CD4-positive, alpha-beta T cell (primary cell): ENCODE measurements around the gene GMPPA. TPM values are rescaled to one million over a fixed set of nuclear protein-coding genes. Genes with fewer than 3 reads are reported as not detected.

Experiments used
- ATAC-seq: fragments of 200-7000 bp; cut with Tn5 transposase; one replicate; pipeline ENCODE4 v1.10.0; 2022; ENCODE audit warnings: mild to moderate bottlenecking; ENCODE audit not compliant: poor library complexity
- CTCF ChIA-PET: fragments of 350-600 bp; sonication (Branson Sonifier 250); formaldehyde crosslinking; loops from one replicate; lab custom pipeline; 2021; ENCODE audit warnings: antibody characterized with exemption, inconsistent platforms; lab: Charles Lee
- POLR2A ChIA-PET: fragments of 350-600 bp; sonication (Branson Sonifier 250); formaldehyde crosslinking; loops from one replicate; lab custom pipeline; 2021; ENCODE audit warnings: antibody characterized with exemption, inconsistent platforms; lab: Charles Lee
- DNase-seq, 14 experiments: peaks; one replicate each; pipeline ENCODE4 v3.0.0-alpha.2; 2013 to 2020; ENCODE audit warnings: mixed read lengths in 2 of 14
- H3K27ac ChIP-seq, 2 donors: one replicate each; pipeline versions ENCODE4 v1.5.1 to v1.7.0; 2013; ENCODE audit warnings: low read length in 2 of 2, low read depth in 1 of 2, mild to moderate bottlenecking in 1 of 2
- H3K27me3 ChIP-seq, 2 experiments: 1 replicate in 1 of 2; 2 replicates in 1 of 2; pipeline versions ENCODE4 v1.6.1 to v1.7.0; 2013; ENCODE audit warnings: low read length in 2 of 2, control low read depth in 1 of 2, mild to moderate bottlenecking in 1 of 2, moderate library complexity in 1 of 2; ENCODE audit not compliant: insufficient read depth in 2 of 2, control insufficient read depth in 1 of 2
- H3K36me3 ChIP-seq: one replicate; pipeline ENCODE4 v1.6.1; 2013; ENCODE audit warnings: low read length, control low read depth; ENCODE audit not compliant: insufficient read depth
- H3K4me1 ChIP-seq: one replicate; pipeline ENCODE4 v1.6.1; 2013; ENCODE audit warnings: low read length, control low read depth; ENCODE audit not compliant: insufficient read depth
- H3K4me3 ChIP-seq: one replicate; pipeline ENCODE4 v1.5.1; 2013; ENCODE audit warnings: mild to moderate bottlenecking, low read length, moderate library complexity
- H3K9me3 ChIP-seq, 2 experiments: 1 replicate in 1 of 2; 2 replicates in 1 of 2; pipeline versions ENCODE4 v1.6.1 to v1.7.0; 2013; ENCODE audit warnings: low read length in 2 of 2, mild to moderate bottlenecking in 2 of 2, control low read depth in 1 of 2, moderate library complexity in 1 of 2; ENCODE audit not compliant: control insufficient read depth in 1 of 2, insufficient read depth in 1 of 2
- H3K27ac Mint-ChIP-seq: one replicate; pipeline ENCODE4 v1.8.0; 2020; ENCODE audit warnings: mixed read lengths
- H3K27me3 Mint-ChIP-seq: one replicate; pipeline ENCODE4 v1.8.0; 2021; ENCODE audit warnings: mixed read lengths
- H3K36me3 Mint-ChIP-seq: one replicate; pipeline ENCODE4 v1.8.0; 2021; ENCODE audit warnings: low read depth, mixed read lengths
- H3K4me1 Mint-ChIP-seq: one replicate; pipeline ENCODE4 v1.8.0; 2021; ENCODE audit warnings: low read depth, mixed read lengths
- H3K4me3 Mint-ChIP-seq: one replicate; pipeline ENCODE4 v1.8.0; 2020; ENCODE audit warnings: mild to moderate bottlenecking, mixed read lengths
- H3K9me3 Mint-ChIP-seq: one replicate; pipeline ENCODE4 v1.8.0; 2020; ENCODE audit warnings: mixed read lengths
- intact Hi-C, 2 experiments: fragments of 100-400 bp; cut with DNase I in 1 of 2; cut with micrococcal nuclease in 1 of 2; formaldehyde crosslinking; loops; one replicate each; pipeline versions ENCODE4 v1.15.1 to v1.9.0; 2023 to 2025; cut with DNase I, micrococcal nuclease
- total RNA-seq, 174 experiments: library from RNA in 2 of 174; stranded (reverse) in 2 of 174; gene quantifications; one replicate each; pipeline ENCODE4 v1.2.3 and lab custom pipeline; 2021 to 2026
- TF ChIP-seq, protein P1 (sequence below): fragments of 200-600 bp; IDR thresholded peaks from one replicate; pipeline ENCODE4 v1.8.0; 2022; ENCODE audit warnings: antibody characterized with exemption, mild to moderate bottlenecking

GMPPA gene
- total RNA-seq, 2 experiments from 2014 or later: 13.3 to 14.4 TPM

DNA sequence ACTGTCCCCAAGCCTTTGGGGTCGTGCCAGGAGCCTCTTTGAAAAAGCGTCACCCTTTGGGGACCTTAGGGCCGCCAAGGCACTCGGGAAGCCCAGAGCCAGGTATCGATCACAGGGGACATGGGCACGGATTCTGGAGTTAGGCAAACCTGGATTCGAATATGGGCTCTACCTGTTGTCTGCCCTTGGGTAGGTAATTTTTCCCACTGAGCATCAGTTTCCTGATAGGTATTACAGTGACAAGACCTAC, 54.4 kb downstream of the GMPPA start:
- H3K9me3 ChIP-seq: peaks cover 0 to 31% of the 10 kb centered on the region in 2 experiments
- POLR2A ChIA-PET: interaction anchor here (0.9 to 2.0 kb wide), 2 partner anchors 10 to 23 kb away, joined by 4 to 17 read pairs; partner anchors contain the start of genes CHPF and TMEM198
- ATAC-seq (no peak), DNase-seq (no peak)
- H3K27me3 Mint-ChIP-seq: peaks cover 58% of the 10 kb centered on the region
- H3K27ac ChIP-seq: no peak overlapping the region
- no peaks in the 10 kb centered on the region for H3K36me3 Mint-ChIP-seq
- H3K4me3 ChIP-seq: peak overlapping the region; percentile 46
- H3K36me3 ChIP-seq: no peaks in the 10 kb centered on the region
- TF ChIP-seq, protein P1, sequence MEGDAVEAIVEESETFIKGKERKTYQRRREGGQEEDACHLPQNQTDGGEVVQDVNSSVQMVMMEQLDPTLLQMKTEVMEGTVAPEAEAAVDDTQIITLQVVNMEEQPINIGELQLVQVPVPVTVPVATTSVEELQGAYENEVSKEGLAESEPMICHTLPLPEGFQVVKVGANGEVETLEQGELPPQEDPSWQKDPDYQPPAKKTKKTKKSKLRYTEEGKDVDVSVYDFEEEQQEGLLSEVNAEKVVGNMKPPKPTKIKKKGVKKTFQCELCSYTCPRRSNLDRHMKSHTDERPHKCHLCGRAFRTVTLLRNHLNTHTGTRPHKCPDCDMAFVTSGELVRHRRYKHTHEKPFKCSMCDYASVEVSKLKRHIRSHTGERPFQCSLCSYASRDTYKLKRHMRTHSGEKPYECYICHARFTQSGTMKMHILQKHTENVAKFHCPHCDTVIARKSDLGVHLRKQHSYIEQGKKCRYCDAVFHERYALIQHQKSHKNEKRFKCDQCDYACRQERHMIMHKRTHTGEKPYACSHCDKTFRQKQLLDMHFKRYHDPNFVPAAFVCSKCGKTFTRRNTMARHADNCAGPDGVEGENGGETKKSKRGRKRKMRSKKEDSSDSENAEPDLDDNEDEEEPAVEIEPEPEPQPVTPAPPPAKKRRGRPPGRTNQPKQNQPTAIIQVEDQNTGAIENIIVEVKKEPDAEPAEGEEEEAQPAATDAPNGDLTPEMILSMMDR: no peak
- H3K27ac Mint-ChIP-seq: no peak overlapping the region
- no peaks in the 10 kb centered on the region for H3K9me3 Mint-ChIP-seq
- H3K4me1 Mint-ChIP-seq: peaks cover 17% of the 10 kb centered on the region
- H3K4me1 ChIP-seq: peaks cover 24% of the 10 kb centered on the region
- CTCF ChIA-PET: interaction anchor here (1.0 to 3.1 kb wide), 2 partner anchors 11 to 164 kb away, joined by 3 to 9 read pairs; no protein-coding TSS in a partner anchor
- intact Hi-C loops: no loop called here
- peaks cover 33 to 50% of the 10 kb centered on the region in 2 experiments for H3K27me3 ChIP-seq
- peak overlapping the region; percentile 86 for H3K4me3 Mint-ChIP-seq

DNA sequence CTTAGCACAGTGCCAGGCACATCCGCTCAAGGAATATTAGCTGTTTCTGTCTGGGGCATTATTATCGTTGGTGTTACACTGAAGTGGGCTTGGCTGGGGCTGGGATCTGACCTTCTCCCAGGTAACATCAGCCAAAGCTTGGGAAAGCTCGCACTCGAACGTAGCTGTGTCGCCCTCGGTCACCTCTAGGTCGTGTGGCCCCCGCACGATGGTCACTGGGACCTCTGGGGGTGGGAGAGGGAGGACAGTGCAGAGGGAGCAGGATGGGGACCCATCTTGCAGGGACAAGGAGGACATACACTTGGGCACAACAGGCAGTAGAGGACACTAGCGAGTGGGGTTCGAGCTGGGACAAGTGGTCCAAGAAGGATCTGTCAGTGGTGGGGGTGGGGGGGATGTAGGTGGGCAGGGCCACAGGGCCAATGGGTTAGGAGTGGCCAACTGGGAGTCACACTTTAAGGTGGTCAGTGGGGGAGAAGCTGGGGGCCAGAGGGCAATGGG, 54.8 kb downstream of the GMPPA start:
- H3K36me3 Mint-ChIP-seq: no peaks in the 10 kb centered on the region
- H3K27me3 ChIP-seq: peaks cover 33 to 50% of the 10 kb centered on the region in 2 experiments
- TF ChIP-seq, protein P1: no peak
- H3K27ac ChIP-seq: no peak overlapping the region
- DNase-seq (peak in 1 of 14 experiments; percentile 28), ATAC-seq (no peak)
- peaks cover 0 to 31% of the 10 kb centered on the region in 2 experiments for H3K9me3 ChIP-seq
- H3K4me3 Mint-ChIP-seq: peak overlapping the region; percentile 86
- peaks cover 17% of the 10 kb centered on the region for H3K4me1 Mint-ChIP-seq
- H3K9me3 Mint-ChIP-seq: no peaks in the 10 kb centered on the region
- H3K4me1 ChIP-seq: peaks cover 24% of the 10 kb centered on the region
- H3K27me3 Mint-ChIP-seq: peaks cover 53% of the 10 kb centered on the region
- CTCF ChIA-PET: interaction anchor here (3.1 kb wide), 1 partner anchor 11 kb away, joined by 9 read pairs; no protein-coding TSS in a partner anchor
- intact Hi-C loops: no loop called here
- POLR2A ChIA-PET: no interaction called here
- H3K36me3 ChIP-seq: no peaks in the 10 kb centered on the region
- H3K27ac Mint-ChIP-seq: no peak overlapping the region
- no peak overlapping the region for H3K4me3 ChIP-seq

DNA sequence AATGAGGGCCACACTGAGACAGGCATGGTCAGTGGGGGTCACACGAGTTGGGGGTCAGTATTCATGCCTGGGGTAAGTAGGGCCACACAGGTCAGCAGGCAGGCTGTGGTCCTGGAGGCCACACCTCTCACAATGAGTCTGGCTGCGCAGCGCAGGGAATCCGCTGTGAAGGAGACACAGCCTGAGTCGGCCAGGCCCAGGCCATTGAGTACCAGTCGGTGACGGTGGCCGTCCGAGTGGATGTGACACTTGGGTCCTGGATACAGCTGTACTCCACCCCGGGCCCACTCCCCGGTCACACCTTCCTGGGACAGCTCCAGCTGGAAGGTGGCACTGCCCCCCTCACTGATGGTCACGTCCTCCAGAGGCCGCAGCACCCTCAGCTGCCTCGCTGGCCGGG, 55.7 kb downstream of the GMPPA start:
- H3K9me3 ChIP-seq: peaks cover 0 to 31% of the 10 kb centered on the region in 2 experiments
- ATAC-seq: no peak
- TF ChIP-seq, protein P1: no peak
- no peak overlapping the region for H3K27ac Mint-ChIP-seq
- no peak overlapping the region for H3K4me3 ChIP-seq
- no peaks in the 10 kb centered on the region for H3K36me3 Mint-ChIP-seq
- peaks cover 24% of the 10 kb centered on the region for H3K4me1 ChIP-seq
- peaks cover 51% of the 10 kb centered on the region for H3K27me3 Mint-ChIP-seq
- peak in 1 of 14 experiments; percentile 22 for DNase-seq
- CTCF ChIA-PET: no interaction called here
- no peaks in the 10 kb centered on the region for H3K9me3 Mint-ChIP-seq
- no peak overlapping the region for H3K27ac ChIP-seq
- H3K4me1 Mint-ChIP-seq: peaks cover 17% of the 10 kb centered on the region
- intact Hi-C loops: no loop called here
- H3K27me3 ChIP-seq: peaks cover 35 to 53% of the 10 kb centered on the region in 2 experiments
- POLR2A ChIA-PET: no interaction called here
- H3K4me3 Mint-ChIP-seq: peak overlapping the region; percentile 51
- no peaks in the 10 kb centered on the region for H3K36me3 ChIP-seq
